ENCODE results near the gene NOC3L.

NOC3L gene

DNA sequence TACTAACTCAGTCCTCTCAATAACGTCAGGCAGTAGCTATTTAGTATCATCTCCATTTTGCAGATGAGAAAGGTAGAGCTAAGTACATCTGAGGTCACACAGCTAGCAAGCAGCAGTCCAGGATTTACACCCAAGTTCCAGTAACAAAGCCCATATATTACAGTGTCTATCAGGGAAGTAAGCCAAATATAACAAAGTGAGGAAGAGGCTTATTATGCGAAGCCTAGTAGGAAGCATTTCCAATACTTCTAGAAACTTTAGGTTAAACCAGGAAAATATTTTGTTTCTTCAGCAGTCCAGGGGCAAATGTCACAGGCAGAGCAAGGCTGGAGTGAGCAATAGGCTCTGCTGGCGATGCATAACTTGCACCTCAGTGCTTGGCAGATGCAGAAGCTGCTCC lies 53.9 kb downstream of the NOC3L start:
- in situ Hi-C loops (cut with MboI; ENCODE audit: low sequenced_read_pairs): no loop called here

GRCh38 chr10:94307046-94307615 lies 55.6 kb downstream of the NOC3L start:
- in situ Hi-C loops (cut with MboI; ENCODE audit: low sequenced_read_pairs): no loop called here

DNA sequence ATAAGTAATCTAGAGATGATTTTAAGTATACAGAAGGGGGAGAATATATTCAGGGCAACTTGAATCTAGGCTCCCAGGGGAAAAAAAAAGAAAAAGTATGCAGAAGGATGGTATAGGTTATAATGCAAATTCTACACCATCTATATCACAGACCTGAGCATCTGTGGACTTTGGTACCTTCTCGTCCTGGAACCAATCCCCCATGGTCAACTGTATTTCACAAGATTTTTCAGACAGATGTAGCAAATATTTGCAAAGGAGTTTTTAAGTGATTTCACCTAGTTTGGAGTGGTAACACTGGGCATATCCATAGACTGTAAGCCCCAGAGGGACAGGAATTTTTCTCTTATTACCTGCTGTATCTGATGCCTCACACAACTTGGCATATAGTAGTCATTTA lies 58.8 kb downstream of the NOC3L start:
- in situ Hi-C loops (cut with MboI; ENCODE audit: low sequenced_read_pairs): no loop called here

DNA sequence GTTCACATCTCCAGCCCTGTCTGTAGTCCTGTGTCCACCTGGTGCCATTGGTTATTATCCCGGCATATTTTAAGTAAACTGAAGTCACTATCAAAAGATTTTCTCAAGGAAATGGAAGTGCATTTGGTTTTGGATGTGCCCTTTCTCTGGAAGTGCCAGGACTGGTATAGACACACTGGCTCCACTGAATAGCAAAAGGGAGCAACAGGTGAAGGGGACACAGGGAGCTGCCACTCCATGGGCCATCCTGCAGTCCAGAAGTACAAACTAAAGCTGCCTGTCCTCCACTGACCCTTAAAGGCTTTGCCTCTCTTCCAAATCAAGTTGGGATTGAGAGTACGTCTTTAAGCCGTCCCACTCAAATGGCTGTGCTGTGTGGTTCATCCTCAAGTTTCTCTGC lies 62.7 kb downstream of the NOC3L start:
- in situ Hi-C loops (cut with MboI; ENCODE audit: low sequenced_read_pairs): no loop called here

GRCh38 chr10:94299417-94299816 lies 63.3 kb downstream of the NOC3L start:
- in situ Hi-C loops (cut with MboI; ENCODE audit: low sequenced_read_pairs): no loop called here

DNA sequence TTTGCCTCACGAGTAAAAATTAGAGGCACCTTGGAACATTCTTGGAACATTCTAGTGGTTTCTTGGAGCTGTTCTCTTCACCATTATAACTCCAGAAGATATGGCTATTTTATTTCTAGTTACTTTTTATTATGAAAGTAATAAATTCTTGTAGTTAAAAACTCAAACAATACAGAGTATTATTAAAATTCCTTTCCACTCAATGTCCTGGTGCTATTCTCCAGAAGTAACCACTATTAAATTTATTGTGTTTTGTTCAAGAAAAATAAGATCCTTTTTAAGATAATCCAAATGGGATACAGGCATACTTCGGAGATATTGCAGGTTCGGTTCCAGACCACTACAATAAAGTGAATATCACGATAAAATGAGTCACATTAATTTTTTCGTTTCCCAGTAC lies 68.6 kb downstream of the NOC3L start:
- in situ Hi-C loops (cut with MboI; ENCODE audit: low sequenced_read_pairs): no loop called here

DNA sequence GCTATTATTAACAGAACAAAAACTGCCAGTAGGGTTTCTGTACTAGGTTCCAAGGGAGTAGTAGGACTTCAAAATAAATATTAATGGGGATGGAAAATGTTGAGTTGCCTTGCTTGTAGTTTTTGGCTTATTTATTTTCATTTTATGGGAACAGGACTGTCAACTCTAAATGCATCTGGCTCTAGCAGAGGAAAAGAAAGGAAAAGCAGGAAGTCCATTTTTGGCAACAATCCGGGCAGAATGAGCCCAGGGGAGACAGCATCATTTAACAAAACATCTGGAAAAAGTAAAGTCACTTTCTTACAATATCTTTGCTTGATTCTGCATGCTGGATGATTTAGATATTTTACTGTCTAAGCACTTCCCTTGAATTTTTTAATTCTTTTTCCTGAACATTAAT lies 69.4 kb downstream of the NOC3L start:
- in situ Hi-C loops (cut with MboI; ENCODE audit: low sequenced_read_pairs): no loop called here

GRCh38 chr10:94292434-94293090 lies 70.2 kb downstream of the NOC3L start:
- in situ Hi-C loops (cut with MboI; ENCODE audit: low sequenced_read_pairs): no loop called here

GRCh38 chr10:94288361-94289101 lies 74.2 kb downstream of the NOC3L start:
- in situ Hi-C loops (cut with MboI; ENCODE audit: low sequenced_read_pairs): no loop called here

- in situ Hi-C loops (cut with MboI; ENCODE audit: low sequenced_read_pairs): no loop called here
Measured at GRCh38 chr10:94287336-94287735, 75.4 kb downstream of the NOC3L start.

DNA sequence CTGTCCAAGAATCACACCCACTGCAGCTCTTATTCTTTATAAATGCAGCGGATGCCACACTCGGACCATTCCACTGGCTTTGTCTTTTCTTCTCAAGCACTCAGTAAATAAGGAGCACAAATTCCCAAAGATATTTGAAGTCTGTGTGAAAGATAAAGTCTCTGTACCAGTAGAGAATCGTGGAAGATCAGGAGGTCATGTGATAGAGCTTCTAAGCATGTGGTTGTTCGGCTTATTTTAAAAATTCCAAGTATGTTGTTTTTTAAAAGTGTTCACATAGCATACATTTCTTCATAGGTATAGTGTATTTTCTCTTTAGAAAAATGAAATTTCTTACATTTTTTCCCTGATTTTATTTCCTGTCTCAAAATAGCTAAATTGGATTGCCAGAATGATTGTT lies 75.8 kb downstream of the NOC3L start:
- in situ Hi-C loops (cut with MboI; ENCODE audit: low sequenced_read_pairs): no loop called here

GRCh38 chr10:94285271-94285670 lies 77.5 kb downstream of the NOC3L start:
- in situ Hi-C loops (cut with MboI; ENCODE audit: low sequenced_read_pairs): no loop called here

Data from hTERT RPE-1 (cell line).